WTC11 (cell line): ENCODE measurements around the gene AMY2A.

ENCODE experiments used
- ELF4 ChIP-seq: sonication (generic); formaldehyde crosslinking; IDR thresholded peaks from 2 replicates; pipeline ENCODE4 v1.8.1; 2022; ENCODE audit warnings: low read depth, mild to moderate bottlenecking, moderate library complexity, missing genetic modification reagents
- FOXK1 ChIP-seq: sonication (generic); formaldehyde crosslinking; IDR thresholded peaks from 2 replicates; pipeline ENCODE4 v1.8.0; 2022; ENCODE audit warnings: mild to moderate bottlenecking, moderate library complexity, missing genetic modification reagents
- SMAD3 ChIP-seq: sonication (generic); formaldehyde crosslinking; IDR thresholded peaks from 2 replicates; pipeline ENCODE4 v1.8.0; 2022; ENCODE audit warnings: missing genetic modification reagents, mild to moderate bottlenecking, borderline replicate concordance
- TCF7 ChIP-seq: sonication (generic); formaldehyde crosslinking; IDR thresholded peaks from 2 replicates; pipeline ENCODE4 v1.8.0; 2022; ENCODE audit warnings: mild to moderate bottlenecking, low read depth, missing genetic modification reagents, moderate library complexity
- TF ChIP-seq, protein P1 (sequence below): sonication (generic); formaldehyde crosslinking; IDR thresholded peaks from 2 replicates; pipeline ENCODE4 v1.8.1; 2023; ENCODE audit warnings: mild to moderate bottlenecking, missing genetic modification reagents, moderate library complexity
- TF ChIP-seq, protein P2 (sequence below): sonication (generic); formaldehyde crosslinking; IDR thresholded peaks from 2 replicates; pipeline ENCODE4 v1.8.1; 2023; ENCODE audit warnings: mild to moderate bottlenecking, missing genetic modification reagents

DNA sequence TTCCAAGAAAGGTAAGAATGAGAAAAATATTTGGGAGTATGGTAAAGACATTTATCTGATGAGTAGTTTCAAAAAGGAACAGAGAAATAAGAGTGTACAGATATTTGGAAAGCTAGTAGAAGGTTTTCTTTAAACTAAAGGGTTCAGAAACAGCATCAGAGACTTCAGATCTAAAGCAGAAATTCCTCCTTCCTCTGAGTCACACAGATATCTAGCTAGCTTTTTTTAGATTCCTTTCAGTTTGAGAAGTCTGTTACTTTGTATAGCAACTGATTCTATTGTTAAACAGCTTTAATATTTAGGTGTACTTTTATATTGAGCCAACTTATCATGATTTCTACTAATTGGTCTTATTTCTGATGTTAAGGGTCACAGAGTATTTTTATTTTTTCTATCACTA, 41.2 kb upstream of the AMY2A start:
- TF ChIP-seq, protein P1, sequence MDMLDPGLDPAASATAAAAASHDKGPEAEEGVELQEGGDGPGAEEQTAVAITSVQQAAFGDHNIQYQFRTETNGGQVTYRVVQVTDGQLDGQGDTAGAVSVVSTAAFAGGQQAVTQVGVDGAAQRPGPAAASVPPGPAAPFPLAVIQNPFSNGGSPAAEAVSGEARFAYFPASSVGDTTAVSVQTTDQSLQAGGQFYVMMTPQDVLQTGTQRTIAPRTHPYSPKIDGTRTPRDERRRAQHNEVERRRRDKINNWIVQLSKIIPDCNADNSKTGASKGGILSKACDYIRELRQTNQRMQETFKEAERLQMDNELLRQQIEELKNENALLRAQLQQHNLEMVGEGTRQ (CRISPR knock-in tag), result no peak
- TF ChIP-seq FOXK1 (CRISPR knock-in tag) (no peak), TCF7 (no peak), SMAD3 (no peak), ELF4 (CRISPR knock-in tag) (no peak)
- TF ChIP-seq, protein P2, sequence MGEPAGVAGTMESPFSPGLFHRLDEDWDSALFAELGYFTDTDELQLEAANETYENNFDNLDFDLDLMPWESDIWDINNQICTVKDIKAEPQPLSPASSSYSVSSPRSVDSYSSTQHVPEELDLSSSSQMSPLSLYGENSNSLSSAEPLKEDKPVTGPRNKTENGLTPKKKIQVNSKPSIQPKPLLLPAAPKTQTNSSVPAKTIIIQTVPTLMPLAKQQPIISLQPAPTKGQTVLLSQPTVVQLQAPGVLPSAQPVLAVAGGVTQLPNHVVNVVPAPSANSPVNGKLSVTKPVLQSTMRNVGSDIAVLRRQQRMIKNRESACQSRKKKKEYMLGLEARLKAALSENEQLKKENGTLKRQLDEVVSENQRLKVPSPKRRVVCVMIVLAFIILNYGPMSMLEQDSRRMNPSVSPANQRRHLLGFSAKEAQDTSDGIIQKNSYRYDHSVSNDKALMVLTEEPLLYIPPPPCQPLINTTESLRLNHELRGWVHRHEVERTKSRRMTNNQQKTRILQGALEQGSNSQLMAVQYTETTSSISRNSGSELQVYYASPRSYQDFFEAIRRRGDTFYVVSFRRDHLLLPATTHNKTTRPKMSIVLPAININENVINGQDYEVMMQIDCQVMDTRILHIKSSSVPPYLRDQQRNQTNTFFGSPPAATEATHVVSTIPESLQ (CRISPR knock-in tag), result no peak
